KG1 (cell line): ENCODE data around the gene SCN1A.
"Not testable (repeated sequence)": the region's sequence is repeated elsewhere in the genome, so short reads cannot be mapped to it uniquely, and the experiment has no call there.

Experiments
- DNase-seq: peaks from one replicate; lab custom pipeline; 2025; lab: John Stamatoyannopoulos, UW

The SCN1A gene

GRCh38 chr2:166127217-166128155 is at the start of gene SCN1A:
Gene SCN1A (minus strand): TSS chr2:166128020. CDS start chr2:166073621, 54,399 bp downstream.
- peak; percentile 9 for DNase-seq

GRCh38 chr2:166173263-166173662 is 45.4 kb upstream of the SCN1A start:
- no peak for DNase-seq

- DNase-seq = no peak
Measured at GRCh38 chr2:166171216-166171615, 43.4 kb upstream of the SCN1A start.

GRCh38 chr2:166170356-166170755 is 42.5 kb upstream of the SCN1A start:
- no peak for DNase-seq

- no peak for DNase-seq
Measured at GRCh38 chr2:166167449-166167848, 39.6 kb upstream of the SCN1A start.

- no peak for DNase-seq
Measured at GRCh38 chr2:166163775-166164174, 36.0 kb upstream of the SCN1A start.

DNA sequence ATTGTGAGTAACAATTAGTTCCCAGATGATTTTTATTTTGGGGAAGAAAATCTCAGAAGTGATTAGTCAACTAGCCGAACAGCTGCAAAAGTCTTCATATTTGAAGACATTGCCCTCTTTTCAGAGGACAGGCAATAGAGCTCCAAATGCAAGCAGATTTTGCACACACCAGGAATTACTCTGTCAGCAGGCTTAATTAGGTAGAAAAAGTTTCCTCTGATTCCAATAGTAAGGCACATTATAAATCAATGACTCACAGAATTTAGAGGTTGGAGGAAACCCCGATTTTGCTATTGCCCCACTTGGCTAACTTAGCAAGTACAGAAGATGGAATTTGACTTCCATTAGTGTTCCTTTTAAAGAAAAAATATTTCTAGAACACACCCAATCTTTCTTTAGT is 30.7 kb upstream of the SCN1A start:
- no peak for DNase-seq

GRCh38 chr2:166157578-166157977 is 29.8 kb upstream of the SCN1A start:
- no peak for DNase-seq

- DNase-seq = no peak
Measured at GRCh38 chr2:166156985-166157490, 29.2 kb upstream of the SCN1A start.

DNA sequence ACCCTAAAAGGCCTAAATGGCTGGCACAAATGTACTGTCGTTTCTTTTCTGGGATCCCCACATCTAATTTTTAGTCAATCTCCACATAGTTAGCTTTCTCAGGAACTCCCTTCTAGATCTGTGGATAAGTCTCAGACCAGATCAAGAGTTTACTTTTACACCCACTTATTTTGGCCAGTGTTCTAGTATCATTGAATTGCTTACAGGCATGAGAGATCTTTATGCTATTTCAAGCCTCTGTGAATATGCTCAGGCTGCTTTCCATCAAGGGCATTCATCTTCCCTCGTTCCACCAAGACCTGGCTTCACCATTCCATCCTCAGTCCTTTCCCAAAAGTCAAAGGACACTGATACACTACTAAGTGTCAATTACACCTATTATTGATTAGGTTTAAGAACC is 27.8 kb upstream of the SCN1A start:
- no peak for DNase-seq

DNA sequence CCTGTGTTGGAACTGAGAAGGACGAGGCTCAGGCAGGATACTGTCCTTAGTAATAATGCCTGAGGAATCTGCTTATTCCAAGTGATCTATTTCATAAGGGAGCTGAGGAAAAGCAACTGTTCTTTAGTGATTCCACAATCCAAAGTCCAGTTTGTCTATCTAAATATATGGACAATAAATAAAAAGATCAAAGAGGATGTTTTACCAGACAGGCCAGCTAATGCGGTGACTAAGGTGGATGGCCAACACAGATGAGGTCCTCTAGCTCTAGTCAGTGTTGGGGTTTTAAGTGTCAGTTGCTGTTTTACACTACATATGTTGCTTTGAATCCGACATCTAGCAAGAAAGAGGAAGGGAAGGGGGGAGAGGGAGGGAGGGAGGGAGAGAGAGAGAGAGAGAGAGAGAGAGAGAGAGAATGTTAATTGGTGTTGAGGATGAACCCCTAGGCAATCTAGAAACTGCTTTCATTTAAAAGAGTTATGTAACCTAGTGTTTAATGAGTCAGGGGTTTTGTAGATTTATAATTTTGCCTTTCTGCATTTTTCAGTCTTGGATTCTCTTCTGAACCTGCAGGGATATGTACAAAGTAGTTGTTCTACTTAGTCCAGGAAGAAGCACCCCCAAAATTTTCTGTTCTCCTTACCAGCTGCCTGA is 27.0 kb upstream of the SCN1A start:
- DNase-seq = no peak

GRCh38 chr2:166152064-166152463 is 24.2 kb upstream of the SCN1A start:
- DNase-seq = no peak

DNA sequence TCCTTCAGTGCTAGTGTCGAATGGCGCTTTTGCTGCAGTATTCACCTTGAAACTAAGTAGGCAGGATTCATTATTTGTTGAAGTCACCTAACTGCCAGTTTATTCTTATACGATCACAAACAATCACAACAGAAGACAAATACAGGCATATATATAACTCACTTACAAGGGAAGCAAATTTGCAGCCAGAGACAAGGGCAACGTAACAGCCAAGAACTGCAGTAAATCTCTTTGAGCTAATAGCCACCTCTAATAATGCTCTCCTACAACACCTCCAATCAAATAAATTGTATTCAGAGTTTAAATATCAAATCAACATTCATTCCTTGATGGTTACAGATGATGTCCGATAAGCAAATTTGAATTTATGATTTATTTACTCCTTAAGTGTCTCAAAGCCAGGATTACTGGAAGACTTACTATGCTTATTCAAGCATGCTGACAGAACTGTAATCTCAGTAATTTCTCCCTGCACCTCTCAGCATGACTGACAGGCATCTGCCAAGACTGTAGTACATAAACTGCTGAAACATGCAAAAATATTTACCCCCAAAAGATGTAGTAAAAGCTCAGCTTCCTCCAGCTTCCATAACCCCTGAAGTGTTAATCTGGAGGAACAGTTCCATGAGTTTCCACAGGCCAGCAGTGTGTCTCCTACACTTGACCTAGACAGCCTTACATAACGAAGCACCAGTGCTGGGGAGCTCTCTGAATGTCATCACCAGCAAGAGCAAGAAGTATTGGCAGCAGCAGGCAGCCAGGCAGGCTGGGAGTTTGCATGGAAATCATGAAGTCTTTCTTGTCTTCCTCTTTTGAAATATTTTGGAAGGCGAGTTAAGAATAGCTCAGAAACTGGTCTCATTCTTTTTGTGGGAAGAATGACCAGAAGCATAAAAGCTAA is 20.9 kb upstream of the SCN1A start:
- no peak for DNase-seq

DNA sequence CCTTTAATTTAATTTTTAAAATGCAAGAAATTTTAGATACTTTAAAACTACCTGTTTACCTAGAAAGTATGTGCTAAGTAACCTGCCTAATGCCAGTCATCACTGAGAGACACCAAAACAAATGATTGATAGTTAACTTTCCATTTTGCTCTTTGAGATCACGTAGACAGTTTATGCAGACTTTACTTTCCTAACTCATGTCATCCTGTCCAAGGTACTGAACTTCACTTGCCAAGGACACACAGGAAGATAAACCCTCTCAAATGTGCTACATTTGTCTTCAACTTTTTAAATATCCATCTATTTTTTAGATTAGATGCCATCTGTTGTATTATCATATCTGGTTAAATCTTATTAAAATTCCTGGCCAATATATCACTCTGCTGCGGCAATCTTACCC is 20.1 kb upstream of the SCN1A start:
- no peak for DNase-seq

GRCh38 chr2:166144071-166144470 is 16.3 kb upstream of the SCN1A start:
- DNase-seq = no peak

GRCh38 chr2:166140932-166141331 is 13.1 kb upstream of the SCN1A start:
- no peak for DNase-seq

GRCh38 chr2:166140475-166140874 is 12.7 kb upstream of the SCN1A start:
- no peak for DNase-seq

DNA sequence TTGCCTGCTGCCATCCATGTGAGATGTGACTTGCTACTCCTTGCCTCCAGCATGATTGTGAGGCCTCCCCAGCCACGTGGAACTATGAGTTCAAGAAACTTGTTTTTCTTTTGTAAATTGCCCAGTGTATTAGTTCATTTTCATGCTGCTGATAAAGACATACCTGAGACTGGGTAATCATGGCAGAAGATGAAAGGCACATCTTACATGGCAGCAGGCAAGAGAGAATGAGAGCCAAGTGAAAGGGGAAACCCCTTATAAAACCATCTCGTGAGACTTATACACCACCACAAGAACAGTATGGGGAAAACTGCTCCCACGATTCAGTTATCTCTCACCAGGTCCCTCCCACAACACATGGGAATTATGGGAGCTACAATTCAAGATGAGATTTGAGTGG is 11.7 kb upstream of the SCN1A start:
- not testable (repeated sequence) for DNase-seq

DNA sequence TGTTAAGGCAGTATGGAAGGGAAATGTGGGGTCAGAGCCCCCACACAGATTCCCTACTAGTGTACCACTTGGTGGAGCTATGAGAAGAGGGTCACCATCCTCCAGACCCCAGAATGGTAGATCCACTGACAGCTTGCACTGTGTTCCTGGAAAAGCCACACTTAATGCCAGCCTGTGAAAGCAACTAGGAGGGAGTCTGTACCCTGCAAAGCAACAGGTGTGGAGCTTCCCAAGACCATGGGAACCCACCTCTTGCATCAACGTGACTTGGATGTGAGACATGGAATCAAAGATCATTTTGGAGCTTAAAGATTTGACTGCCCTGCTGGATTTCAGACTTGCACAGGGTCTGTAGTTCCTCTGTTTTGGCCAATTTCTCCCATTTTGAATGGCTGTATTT is 10.8 kb upstream of the SCN1A start:
- DNase-seq = no peak

GRCh38 chr2:166138144-166138543 is 10.3 kb upstream of the SCN1A start:
- no peak for DNase-seq

DNA sequence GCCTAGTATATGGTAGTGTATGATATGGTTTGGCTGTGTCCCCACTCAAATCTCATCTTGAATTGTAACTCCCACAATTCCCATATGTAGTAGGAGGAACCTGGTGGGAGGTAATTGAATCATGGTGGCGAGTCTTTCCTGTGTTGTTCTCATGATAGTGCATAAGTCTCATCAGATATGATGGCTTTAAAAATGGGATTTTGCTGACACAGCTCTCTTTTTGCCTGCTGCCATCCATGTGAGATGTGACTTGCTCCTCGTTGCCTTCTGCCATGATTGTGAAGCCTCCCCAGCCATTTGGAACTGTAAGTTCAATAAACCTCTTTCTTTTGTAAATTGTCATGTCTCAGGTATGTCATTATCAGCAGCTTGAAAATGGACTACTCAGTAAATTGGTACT is 9.5 kb upstream of the SCN1A start:
- DNase-seq = no peak

DNA sequence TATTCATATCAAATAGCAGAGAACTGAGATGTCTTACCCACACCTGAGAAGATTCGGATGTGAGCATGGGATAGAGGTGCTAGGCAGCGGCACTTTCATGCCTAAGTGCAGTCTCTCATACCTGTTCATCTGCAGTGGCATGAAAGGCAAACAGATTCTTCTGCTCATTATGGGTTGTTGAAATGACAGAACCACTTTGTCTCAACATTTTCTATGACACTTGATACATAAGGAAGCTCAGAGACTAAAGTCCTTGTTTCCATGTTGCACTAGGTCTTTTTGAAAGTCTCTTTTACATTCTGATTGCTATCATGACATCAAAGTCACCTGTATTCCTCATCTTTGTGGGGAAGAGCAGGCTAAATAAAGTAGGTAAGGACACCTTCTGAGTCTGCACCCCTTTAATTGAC is 8.0 kb upstream of the SCN1A start:
- no peak for DNase-seq
